ENCODE results near the gene TSGA10IP. TPM values are rescaled to one million over a fixed set of nuclear protein-coding genes. Genes with fewer than 3 reads are reported as not detected.
"Not testable (repeated sequence)": the region's sequence is repeated elsewhere in the genome, so short reads cannot be mapped to it uniquely, and the experiment has no call there.

TSGA10IP gene
- total RNA-seq, 2 experiments from 2014 or later: not detected

DNA sequence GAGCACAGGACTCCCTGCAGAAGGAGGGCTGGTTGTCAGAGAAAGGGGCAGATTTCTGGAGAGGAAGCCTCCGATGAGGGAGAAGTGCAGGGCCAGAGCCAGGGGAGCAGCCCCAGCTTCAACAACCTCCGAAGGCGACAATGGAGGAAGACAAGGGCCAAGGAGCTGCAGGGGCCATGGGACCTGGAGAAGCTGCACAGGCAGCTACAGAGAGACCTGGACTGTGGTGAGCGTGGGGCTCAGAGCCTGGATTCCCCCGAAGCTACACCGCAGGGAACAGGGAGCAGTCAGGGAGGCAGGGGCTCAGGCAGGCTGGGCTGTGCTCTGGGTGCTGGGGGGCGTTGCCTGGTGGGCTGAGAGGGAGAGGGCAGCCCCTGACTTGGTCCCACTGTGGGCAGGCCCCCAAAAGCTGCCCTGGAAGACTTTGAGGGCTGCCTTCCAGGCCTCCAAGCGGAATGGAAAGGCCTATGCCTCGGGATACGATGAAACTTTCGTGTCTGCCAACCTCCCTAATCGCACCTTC lies 2.4 kb downstream of the TSGA10IP start:
- no peak for DNase-seq
- intact Hi-C loops (cut with micrococcal nuclease): no loop called here
- ChIA-PET CTCF (interaction anchor here (1.2 kb wide), 1 partner anchor 63 kb away, joined by 4 read pairs; no protein-coding TSS in a partner anchor), POLR2A (interaction anchor here (1.1 kb wide), 1 partner anchor 29 kb away, joined by 3 read pairs; the partner anchor contains the start of gene C11orf68)
- Mint-ChIP-seq H3K27me3 (no peaks in the 10 kb centered on the region), H3K4me1 (ENCODE audit: low read depth) (no peaks in the 10 kb centered on the region), H3K9me3 (no peaks in the 10 kb centered on the region), H3K27ac (no peak overlapping the region), H3K4me3 (no peak overlapping the region), H3K36me3 (no peaks in the 10 kb centered on the region)

DNA sequence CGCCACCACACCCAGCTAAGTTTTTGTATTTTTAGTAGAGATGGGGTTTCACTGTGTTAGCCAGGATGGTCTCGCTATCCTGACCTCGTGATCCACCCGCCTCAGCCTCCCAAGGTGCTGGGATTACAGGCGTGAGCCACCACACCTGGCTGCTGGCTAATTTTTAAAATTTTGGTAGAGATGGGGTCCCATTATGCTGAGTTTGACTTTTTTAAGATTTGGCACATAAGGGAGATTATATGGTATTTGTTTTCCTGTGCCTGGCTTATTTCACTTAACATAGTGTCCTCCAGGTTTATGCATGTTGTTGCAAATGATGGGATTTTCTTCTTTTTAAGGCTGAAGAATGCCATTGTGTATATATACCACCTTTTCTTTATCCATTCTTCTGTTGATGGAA lies 5.4 kb downstream of the TSGA10IP start:
- POLR2A ChIA-PET; H3K27me3 Mint-ChIP-seq; H3K4me1 Mint-ChIP-seq (ENCODE audit: low read depth); intact Hi-C loops (cut with micrococcal nuclease); H3K27ac Mint-ChIP-seq; H3K4me3 Mint-ChIP-seq; H3K9me3 Mint-ChIP-seq; DNase-seq; H3K36me3 Mint-ChIP-seq: not testable (repeated sequence)
- CTCF ChIA-PET: interaction anchor here (3.1 kb wide), 1 partner anchor 66 kb away, joined by 11 read pairs; no protein-coding TSS in a partner anchor

DNA sequence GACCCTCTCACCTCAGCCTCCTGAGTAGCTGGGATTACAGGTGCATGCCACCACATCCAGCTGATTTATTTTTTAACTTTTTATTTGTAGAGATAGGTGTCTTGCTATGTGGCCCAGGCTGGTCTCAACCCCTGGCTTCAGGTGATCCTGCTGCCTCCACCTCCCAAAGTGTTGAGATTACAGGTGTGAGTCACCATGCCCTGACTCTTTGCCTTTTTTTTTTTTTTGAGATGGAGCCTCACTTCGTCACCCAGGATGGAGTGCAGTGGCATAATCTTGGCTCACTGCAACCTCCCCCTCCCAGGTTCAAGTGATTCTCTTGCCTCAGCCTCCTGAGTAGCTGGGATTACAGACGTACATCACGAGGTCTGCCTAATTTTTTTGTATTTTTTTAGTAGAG lies 6.4 kb downstream of the TSGA10IP start:
- H3K4me1 Mint-ChIP-seq (ENCODE audit: low read depth); H3K27me3 Mint-ChIP-seq; H3K27ac Mint-ChIP-seq; DNase-seq; H3K4me3 Mint-ChIP-seq; H3K36me3 Mint-ChIP-seq; H3K9me3 Mint-ChIP-seq; intact Hi-C loops (cut with micrococcal nuclease): not testable (repeated sequence)
- POLR2A ChIA-PET: interaction anchor here (0.5 kb wide), 1 partner anchor 40 kb away, joined by 3 read pairs; no protein-coding TSS in a partner anchor
- CTCF ChIA-PET: interaction anchor here (3.1 kb wide), 1 partner anchor 67 kb away, joined by 11 read pairs; no protein-coding TSS in a partner anchor

DNA sequence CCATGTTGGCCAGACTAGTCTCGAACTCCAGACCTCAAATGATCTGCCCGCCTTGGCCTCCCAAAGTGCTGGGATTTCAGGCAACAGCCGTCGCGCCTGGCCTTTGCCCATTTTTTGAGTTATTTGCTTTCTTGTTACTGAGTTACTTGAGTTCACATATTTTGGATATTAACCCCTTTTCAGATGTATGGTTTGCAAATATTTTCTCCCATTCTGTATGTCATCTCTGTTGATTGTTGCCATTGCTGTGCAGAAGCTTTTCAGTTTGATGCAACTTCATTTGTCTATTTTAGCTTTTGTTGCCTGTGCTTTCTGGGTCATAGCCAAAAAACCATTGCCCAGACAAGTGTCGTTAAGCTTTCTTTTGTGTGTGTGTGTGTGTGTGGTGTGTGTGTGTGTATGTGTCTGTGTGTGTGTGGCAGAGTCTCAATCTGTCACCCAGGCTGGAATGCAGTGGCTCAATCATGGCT lies 6.8 kb downstream of the TSGA10IP start:
- no peaks in the 10 kb centered on the region for H3K36me3 Mint-ChIP-seq

DNA sequence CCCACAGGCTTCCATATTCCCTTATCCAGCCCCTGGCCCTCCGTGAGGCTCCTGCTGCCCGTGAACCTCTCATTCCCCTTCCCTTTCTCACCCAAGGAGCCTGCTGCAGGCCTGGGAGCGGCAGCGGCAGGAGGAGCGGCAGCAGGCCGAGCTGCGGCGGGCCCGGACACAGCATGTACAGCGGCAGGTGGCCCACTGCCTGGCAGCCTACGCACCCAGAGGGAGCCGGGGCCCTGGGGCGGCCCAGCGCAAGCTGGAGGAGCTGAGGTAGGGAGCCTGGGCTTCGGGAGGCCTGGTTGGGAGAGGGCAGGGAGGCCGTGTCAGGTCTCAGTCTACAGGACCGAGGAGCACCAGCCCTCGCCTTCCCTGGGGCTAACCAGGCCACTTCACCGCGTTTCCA lies 8.2 kb downstream of the TSGA10IP start:
- intact Hi-C loops (cut with micrococcal nuclease): no loop called here
- POLR2A ChIA-PET: no interaction called here

More for the DNA sequence above, 6.8 kb downstream of the TSGA10IP start:
- no peak for DNase-seq
- Mint-ChIP-seq H3K27ac (no peak overlapping the region), H3K27me3 (no peaks in the 10 kb centered on the region), H3K4me3 (no peak overlapping the region), H3K4me1 (ENCODE audit: low read depth) (peaks cover 10% of the 10 kb centered on the region), H3K9me3 (no peaks in the 10 kb centered on the region)
- POLR2A ChIA-PET: interaction anchor here (0.5 kb wide), 1 partner anchor 40 kb away, joined by 3 read pairs; no protein-coding TSS in a partner anchor
- CTCF ChIA-PET: interaction anchor here (3.1 kb wide), 1 partner anchor 68 kb away, joined by 11 read pairs; no protein-coding TSS in a partner anchor
- intact Hi-C loops (cut with micrococcal nuclease): no loop called here

DNA sequence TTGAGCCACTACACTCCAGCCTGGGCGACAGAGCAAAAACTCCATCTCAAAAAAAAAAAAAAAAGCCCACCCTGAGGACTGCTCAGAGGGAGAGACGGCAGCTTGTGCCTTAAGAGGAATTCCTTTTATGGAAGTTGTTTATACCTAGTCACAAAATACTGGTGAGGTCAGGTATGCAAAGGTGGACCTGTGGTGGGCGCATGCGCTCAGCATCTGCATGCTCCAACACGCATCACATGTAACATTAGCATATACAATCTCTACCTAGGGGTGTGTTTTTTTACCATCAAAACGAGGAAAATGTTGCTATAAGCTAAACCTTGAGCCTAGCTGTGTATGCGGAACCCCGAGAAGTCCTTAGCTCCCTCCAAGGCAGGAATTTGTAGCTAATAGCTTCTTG lies 9.5 kb downstream of the TSGA10IP start:
- Mint-ChIP-seq H3K36me3 (no peaks in the 10 kb centered on the region), H3K27me3 (no peaks in the 10 kb centered on the region), H3K4me3 (no peak overlapping the region), H3K4me1 (ENCODE audit: low read depth) (peaks cover 17% of the 10 kb centered on the region), H3K27ac (no peak overlapping the region), H3K9me3 (no peaks in the 10 kb centered on the region)
- intact Hi-C loops (cut with micrococcal nuclease): no loop called here
- no peak for DNase-seq
- ChIA-PET POLR2A (no interaction called here), CTCF (interaction anchor here (1.0 kb wide), 1 partner anchor 70 kb away, joined by 5 read pairs; no protein-coding TSS in a partner anchor)

More for the DNA sequence above, 8.2 kb downstream of the TSGA10IP start:
- Mint-ChIP-seq H3K27ac (no peak overlapping the region), H3K36me3 (no peaks in the 10 kb centered on the region), H3K27me3 (no peaks in the 10 kb centered on the region), H3K9me3 (no peaks in the 10 kb centered on the region), H3K4me3 (no peak overlapping the region), H3K4me1 (ENCODE audit: low read depth) (peaks cover 17% of the 10 kb centered on the region)
- CTCF ChIA-PET: interaction anchor here (3.1 kb wide), 1 partner anchor 69 kb away, joined by 11 read pairs; no protein-coding TSS in a partner anchor
- no peak for DNase-seq

DNA sequence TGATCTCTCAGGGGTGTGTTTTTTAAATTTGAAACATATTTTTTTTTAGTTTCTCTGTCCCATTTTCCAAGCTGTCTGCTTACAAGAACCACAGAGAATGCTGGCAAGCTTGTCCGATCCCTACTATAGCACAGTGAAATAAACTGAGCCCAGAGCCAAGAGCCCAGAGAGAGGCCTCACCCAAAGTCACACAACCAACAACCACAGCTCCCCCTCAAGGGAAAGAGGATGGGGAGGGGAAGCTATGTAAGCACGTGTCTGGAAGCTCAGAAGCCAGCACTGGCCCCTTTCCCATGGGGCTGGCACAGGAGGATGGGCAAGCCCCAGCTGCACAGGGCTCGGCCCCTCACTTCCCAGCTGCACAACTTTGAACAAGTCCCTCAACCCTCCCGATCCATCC lies 13.0 kb downstream of the TSGA10IP start:
- no peak for DNase-seq
- peak overlapping the region; percentile 78 for H3K27ac Mint-ChIP-seq
- no peaks in the 10 kb centered on the region for H3K9me3 Mint-ChIP-seq
- ChIA-PET POLR2A (interaction anchor here (0.6 to 1.6 kb wide), 2 partner anchors 68 to 211 kb away, joined by 4 read pairs; partner anchors contain the start of gene CCDC85B), CTCF (interaction anchor here (3.6 to 6.7 kb wide), 2 partner anchors 70 to 73 kb away, joined by 15 to 39 read pairs; partner anchors contain the start of gene FIBP)
- intact Hi-C loops (cut with micrococcal nuclease): no loop called here
- H3K4me3 Mint-ChIP-seq: no peak overlapping the region
- H3K4me1 Mint-ChIP-seq (ENCODE audit: low read depth): peaks cover 36% of the 10 kb centered on the region
- peaks cover 7% of the 10 kb centered on the region for H3K36me3 Mint-ChIP-seq
- no peaks in the 10 kb centered on the region for H3K27me3 Mint-ChIP-seq

DNA sequence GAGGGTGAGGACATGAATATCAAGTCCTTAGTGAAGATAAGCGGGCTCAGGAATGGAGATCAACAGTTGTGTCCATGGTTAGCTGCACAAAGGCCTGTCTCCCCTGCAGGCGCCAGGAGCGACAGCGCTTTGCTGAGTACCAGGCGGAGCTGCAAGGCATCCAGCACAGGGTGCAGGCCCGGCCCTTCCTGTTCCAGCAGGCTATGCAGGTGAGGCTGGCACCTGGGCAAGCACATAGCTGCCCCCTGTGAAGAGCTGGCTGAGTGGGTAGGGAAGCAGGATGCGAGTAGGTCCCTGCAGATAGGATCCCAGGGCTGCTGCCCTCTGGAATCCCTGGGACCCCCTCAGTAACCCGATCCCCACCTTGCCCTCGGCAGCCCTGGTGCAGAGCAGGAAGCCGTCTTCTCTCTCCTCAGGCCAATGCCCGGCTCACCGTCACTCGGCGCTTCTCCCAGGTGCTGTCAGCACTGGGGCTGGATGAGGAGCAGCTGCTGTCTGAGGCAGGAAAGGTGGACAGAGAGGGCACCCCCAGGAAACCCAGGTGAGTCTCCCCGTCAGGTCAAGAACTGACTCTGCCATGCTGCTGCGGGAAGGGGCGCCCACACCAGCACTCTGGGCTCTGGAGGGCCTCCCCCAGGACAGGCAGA lies 13.6 kb downstream of the TSGA10IP start:
- ChIA-PET POLR2A (interaction anchor here (0.5 to 1.6 kb wide), 3 partner anchors 17 to 210 kb away, joined by 4 to 5 read pairs (median 4); partner anchors contain the start of gene CCDC85B), CTCF (interaction anchor here (3.6 to 6.7 kb wide), 2 partner anchors 71 to 73 kb away, joined by 15 to 39 read pairs; partner anchors contain the start of gene FIBP)
- DNase-seq: no peak
- Mint-ChIP-seq H3K36me3 (peaks cover 10% of the 10 kb centered on the region), H3K27ac (peak overlapping the region; percentile 78), H3K9me3 (no peaks in the 10 kb centered on the region), H3K27me3 (no peaks in the 10 kb centered on the region), H3K4me1 (ENCODE audit: low read depth) (peaks cover 42% of the 10 kb centered on the region), H3K4me3 (no peak overlapping the region)
- intact Hi-C loops (cut with micrococcal nuclease): no loop called here

DNA sequence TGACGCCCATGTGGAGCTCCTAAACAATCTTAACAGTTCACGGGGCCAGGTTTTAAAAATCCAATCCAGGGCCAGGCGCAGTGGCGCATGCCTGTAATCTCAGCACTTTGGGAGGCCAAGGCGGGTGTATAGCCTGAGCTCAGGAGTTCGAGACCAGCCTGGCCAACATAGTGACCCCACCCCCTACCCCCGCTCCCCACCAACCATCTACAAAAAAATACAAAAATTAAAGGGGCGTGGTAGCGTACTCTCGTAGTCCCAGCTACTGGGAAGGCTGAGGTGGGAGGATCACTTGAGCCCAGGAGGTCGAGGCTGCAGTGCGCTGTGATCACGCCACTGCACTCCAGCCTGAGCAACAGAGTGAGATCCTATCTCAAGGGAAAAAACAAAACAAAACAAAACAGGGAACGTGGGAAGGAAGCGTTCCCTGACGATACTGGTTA lies 15.6 kb downstream of the TSGA10IP start:
- intact Hi-C loops (cut with micrococcal nuclease): loop anchor here (1.0 to 2.0 kb wide), 4 partner anchors 41 to 101 kb away; partner anchors contain the start of genes BANF1, C11orf68, DRAP1 and EIF1AD
- ChIA-PET CTCF (interaction anchor here (1.5 to 6.7 kb wide), 2 partner anchors 75 to 101 kb away, joined by 4 to 39 read pairs; partner anchors contain the start of gene MUS81), POLR2A (interaction anchor here (1.2 to 2.2 kb wide), 3 partner anchors 61 to 127 kb away, joined by 3 to 21 read pairs (median 4); partner anchors contain the start of genes CCDC85B, FIBP, FOSL1 and SNX32)
- H3K36me3 Mint-ChIP-seq: peaks cover 23% of the 10 kb centered on the region
- H3K27me3 Mint-ChIP-seq: no peaks in the 10 kb centered on the region
- H3K4me3 Mint-ChIP-seq: peak overlapping the region; percentile 95
- peak overlapping the region; percentile 94 for H3K27ac Mint-ChIP-seq
- DNase-seq: no peak
- H3K9me3 Mint-ChIP-seq: no peaks in the 10 kb centered on the region
- peaks cover 46% of the 10 kb centered on the region for H3K4me1 Mint-ChIP-seq (ENCODE audit: low read depth)

DNA sequence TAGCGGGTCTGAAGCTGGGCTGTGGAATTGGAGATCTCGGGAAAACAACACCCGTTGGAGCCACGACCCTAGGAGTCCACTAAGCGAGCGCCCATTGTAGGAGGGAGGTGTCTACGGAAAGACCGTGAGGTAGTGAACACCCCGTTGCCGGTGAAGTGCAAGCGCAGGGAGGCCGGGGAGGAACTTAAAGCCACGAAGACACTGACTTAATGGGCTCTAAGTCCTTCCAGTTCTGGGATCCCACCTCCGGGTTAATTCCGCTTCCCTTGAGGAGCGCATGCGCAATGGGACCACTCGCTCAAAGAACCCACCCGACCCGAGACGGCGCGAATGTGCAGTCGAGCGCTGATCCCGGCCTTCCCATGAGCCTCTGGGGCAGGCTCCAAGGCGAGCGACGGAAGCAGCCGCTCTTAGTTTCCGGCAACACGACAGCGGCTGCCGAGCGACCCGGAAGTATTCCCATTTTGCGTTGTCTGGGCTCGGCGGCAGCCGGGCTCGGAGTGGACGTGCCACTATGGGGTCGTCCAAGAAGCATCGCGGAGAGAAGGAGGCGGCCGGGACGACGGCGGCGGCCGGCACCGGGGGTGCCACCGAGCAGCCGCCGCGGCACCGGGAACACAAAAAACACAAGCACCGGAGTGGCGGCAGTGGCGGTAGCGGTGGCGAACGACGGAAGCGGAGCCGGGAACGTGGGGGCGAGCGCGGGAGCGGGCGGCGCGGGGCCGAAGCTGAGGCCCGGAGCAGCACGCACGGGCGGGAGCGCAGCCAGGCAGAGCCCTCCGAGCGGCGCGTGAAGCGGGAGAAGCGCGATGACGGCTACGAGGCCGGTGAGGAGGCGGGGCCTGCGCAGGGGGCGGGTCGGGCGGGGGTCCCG lies 16.2 kb downstream of the TSGA10IP start, which contains the start of gene SART1:
SART1 (plus strand) TSS at position 468 of the 874 bp plus-strand sequence; CDS start at position 515, 47 bp downstream.
- H3K36me3 Mint-ChIP-seq: peaks cover 29% of the 10 kb centered on the region
- CTCF ChIA-PET: interaction anchor here (1.3 to 6.7 kb wide), 3 partner anchors 73 to 102 kb away, joined by 4 to 39 read pairs (median 14); partner anchors contain the start of genes FIBP and MUS81
- POLR2A ChIA-PET: interaction anchor here (0.9 to 2.2 kb wide), 11 partner anchors 10 to 129 kb away, joined by 3 to 21 read pairs (median 3); partner anchors contain the start of genes BANF1, CCDC85B, EIF1AD and FIBP
- peak; percentile 98 for DNase-seq
- peak within 1 kb of the TSS; percentile 95 for H3K4me3 Mint-ChIP-seq
- peaks cover 42% of the 10 kb centered on the region for H3K4me1 Mint-ChIP-seq (ENCODE audit: low read depth)
- H3K27me3 Mint-ChIP-seq: no peaks in the 10 kb centered on the region
- H3K27ac Mint-ChIP-seq: peak within 1 kb of the TSS; percentile 94
- intact Hi-C loops (cut with micrococcal nuclease): loop anchor here (1.0 to 2.0 kb wide), 4 partner anchors 41 to 101 kb away; partner anchors contain the start of genes BANF1, C11orf68, DRAP1 and EIF1AD
- H3K9me3 Mint-ChIP-seq: no peaks in the 10 kb centered on the region

DNA sequence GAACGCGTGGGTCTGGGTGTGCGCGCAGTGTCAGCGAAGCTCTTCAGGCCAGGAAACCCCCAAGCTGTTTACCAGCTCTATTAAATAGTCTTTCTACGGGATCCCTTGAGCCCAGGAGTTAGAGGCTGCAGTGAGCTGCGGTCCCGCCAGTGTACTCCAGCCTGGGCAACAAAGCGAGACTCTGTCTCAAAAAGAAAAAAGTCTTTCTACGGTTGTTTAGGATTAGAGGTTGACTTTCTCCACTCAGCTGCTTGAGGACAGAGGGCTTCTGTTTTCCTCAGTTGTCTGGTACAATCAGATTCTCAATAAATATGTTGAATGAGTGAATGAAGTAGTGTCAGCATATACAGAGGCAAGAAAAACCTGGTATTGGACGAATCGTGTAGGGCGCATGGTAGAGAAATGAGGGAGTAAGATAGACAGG lies 16.9 kb downstream of the TSGA10IP start:
- DNase-seq: no peak
- no peaks in the 10 kb centered on the region for H3K27me3 Mint-ChIP-seq
- H3K4me1 Mint-ChIP-seq (ENCODE audit: low read depth): peaks cover 36% of the 10 kb centered on the region
- peak overlapping the region; percentile 94 for H3K27ac Mint-ChIP-seq
- intact Hi-C loops (cut with micrococcal nuclease): no loop called here
- H3K36me3 Mint-ChIP-seq: peaks cover 35% of the 10 kb centered on the region
- ChIA-PET POLR2A (interaction anchor here (0.9 to 2.2 kb wide), 11 partner anchors 9 to 130 kb away, joined by 3 to 21 read pairs (median 3); partner anchors contain the start of genes BANF1, CCDC85B, EIF1AD and FIBP), CTCF (interaction anchor here (1.3 to 6.7 kb wide), 3 partner anchors 73 to 102 kb away, joined by 4 to 39 read pairs (median 14); partner anchors contain the start of genes FIBP and MUS81)
- no peaks in the 10 kb centered on the region for H3K9me3 Mint-ChIP-seq
- peak overlapping the region; percentile 95 for H3K4me3 Mint-ChIP-seq

All from activated CD4-positive, alpha-beta memory T cell treated with anti-CD3 and anti-CD28 coated beads for 36 hours (primary cell).